Measurements from ENCODE around the gene SYNJ2.

Gene SYNJ2

GRCh38 chr6:157978021-157978783 is 3.5 kb upstream of the SYNJ2 start:
- DNase-seq (ENCODE audit: low read depth in 2 of 2), result no peak

- no peak for DNase-seq (ENCODE audit: low read depth in 2 of 2)
Measured at GRCh38 chr6:157980288-157981131, 1.2 kb upstream of the SYNJ2 start.

- DNase-seq (ENCODE audit: low read depth in 2 of 2), result no peak
Measured at GRCh38 chr6:157981132-157981394, 600 bp upstream of the SYNJ2 start.

DNA sequence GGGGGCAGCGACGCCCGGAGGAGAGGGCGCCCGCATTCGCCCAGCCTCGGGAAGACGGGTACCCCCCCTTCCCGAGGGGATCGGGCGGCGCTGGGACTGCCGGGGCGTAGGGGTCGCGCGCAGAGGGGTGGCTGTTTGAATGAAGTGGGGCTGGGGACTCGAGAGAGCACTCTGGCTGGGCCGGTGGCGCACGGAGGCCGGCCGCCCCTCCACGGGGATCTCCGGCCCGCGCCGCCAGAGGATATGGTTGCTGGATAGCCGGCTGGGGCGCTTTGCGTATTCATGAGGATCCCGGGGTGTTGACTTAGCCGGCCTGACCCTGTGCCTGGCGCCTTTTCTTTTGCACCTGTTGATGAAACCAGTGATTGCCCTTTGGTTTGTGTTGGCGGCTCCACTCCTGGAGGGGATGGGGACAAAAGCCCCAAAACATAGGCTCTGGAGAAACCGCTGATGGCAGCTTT is 469 bp downstream of the SYNJ2 start:
- no peak for DNase-seq (ENCODE audit: low read depth in 2 of 2)

GRCh38 chr6:157982563-157983405 is 1.1 kb downstream of the SYNJ2 start:
- no peak for DNase-seq (ENCODE audit: low read depth in 2 of 2)

GRCh38 chr6:157983406-157984119 is 1.9 kb downstream of the SYNJ2 start:
- no peak for DNase-seq (ENCODE audit: low read depth in 2 of 2)

- DNase-seq (ENCODE audit: low read depth in 2 of 2), result no peak
Measured at GRCh38 chr6:157984128-157984527, 2.5 kb downstream of the SYNJ2 start.

- no peak for DNase-seq (ENCODE audit: low read depth in 2 of 2)
Measured at GRCh38 chr6:157984686-157985225, 3.1 kb downstream of the SYNJ2 start.

DNA sequence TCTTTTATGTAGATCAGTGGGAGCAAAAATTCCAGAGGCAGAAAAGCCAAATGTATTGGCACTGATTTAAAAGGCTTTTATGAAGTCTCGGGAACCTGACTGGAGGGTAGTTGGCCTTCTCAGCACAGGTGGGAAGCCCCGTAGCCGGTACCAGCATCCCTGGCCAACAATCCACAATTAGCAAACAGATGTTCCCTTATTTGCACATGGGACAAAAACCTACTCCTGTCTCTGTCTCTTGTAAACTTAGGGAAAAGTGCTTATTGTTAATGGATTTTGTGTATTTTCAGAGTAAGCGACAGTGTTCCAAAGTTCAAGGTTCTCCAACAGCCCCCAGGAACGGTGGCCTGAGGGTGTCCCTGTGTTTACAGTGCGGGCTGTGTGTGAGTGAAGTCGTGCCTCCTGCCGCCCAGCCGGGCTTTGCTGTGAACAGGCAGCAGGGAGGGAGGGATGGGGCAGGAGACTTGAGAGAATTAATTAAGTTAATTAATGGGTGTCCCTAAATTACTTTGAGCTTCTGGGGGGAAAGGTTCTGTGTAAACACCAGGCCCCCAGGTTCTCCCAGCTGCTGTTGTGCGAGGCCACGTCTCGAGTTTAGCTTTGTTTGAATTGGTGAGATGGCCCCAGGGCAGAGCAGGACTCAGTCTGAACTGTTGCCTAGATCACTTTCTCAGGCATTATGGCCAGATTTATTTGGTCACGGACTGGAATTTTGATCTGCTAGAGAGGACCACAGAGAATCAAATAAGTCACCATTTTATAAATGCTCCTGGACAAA is 3.9 kb downstream of the SYNJ2 start:
- DNase-seq (ENCODE audit: low read depth in 2 of 2), result no peak

- no peak for DNase-seq (ENCODE audit: low read depth in 2 of 2)
Measured at GRCh38 chr6:157987788-157988699, 6.4 kb downstream of the SYNJ2 start.

DNA sequence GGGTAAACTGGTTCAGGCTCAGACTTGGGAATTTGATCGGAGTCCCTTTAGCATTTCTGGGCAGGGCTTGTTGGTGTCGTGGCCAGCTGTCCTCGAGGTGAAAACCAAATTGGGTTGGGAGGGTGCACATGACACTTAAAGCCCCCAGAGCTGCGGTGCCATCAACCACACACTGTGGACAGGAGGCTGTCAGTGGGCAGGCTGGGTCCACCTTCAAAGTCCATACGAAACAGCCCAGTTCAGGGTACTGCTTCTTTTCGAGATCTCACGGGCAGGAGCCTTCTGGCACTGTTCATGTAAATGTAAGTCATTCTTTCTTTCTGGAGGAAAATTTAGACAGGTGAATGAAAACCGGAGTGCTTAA is 7.0 kb downstream of the SYNJ2 start:
- DNase-seq (ENCODE audit: low read depth in 2 of 2), result no peak

DNA sequence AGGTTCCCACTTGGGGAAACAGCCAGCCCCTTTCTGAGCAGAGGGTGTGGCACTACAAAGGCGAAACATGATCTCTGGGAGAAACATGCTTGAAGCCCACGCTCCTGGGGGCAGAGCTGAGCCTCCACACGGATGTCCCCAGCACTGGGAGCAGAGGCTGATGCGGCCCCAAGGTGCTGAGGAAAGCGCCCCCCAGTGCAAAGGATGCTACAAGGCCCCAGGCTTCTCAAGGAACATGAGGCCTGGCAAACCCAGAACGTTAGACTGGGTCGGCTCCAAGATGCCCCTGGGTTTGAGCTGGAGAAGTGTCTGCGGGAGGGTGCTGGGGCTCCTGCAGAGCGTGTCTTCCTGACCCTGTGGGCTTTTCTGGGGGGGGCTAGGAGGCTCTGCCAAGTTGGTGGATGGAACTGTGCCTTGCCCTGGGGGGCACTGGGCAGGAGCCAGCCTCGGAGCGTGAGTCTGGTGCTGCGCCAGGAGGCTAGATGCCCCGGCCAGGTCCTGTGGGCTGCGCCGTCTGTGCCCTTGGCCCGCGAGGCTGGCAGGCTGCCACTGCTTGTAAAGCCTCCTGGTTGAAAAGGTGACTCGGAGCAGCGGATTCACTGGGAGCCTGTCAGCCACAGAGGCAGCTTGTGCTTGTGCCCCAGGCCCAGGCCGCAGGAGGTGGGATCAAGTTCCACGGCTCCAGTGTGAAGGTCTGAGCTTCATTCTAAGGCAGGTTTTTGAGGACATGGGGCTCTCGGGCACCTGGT is 8.1 kb downstream of the SYNJ2 start:
- DNase-seq (ENCODE audit: low read depth in 2 of 2), result no peak

GRCh38 chr6:157990321-157991066 is 8.8 kb downstream of the SYNJ2 start:
- no peak for DNase-seq (ENCODE audit: low read depth in 2 of 2)

GRCh38 chr6:157991067-157991432 is 9.4 kb downstream of the SYNJ2 start:
- DNase-seq (ENCODE audit: low read depth in 2 of 2), result no peak

- no peak for DNase-seq (ENCODE audit: low read depth in 2 of 2)
Measured at GRCh38 chr6:157993076-157993475, 11.4 kb downstream of the SYNJ2 start.

DNA sequence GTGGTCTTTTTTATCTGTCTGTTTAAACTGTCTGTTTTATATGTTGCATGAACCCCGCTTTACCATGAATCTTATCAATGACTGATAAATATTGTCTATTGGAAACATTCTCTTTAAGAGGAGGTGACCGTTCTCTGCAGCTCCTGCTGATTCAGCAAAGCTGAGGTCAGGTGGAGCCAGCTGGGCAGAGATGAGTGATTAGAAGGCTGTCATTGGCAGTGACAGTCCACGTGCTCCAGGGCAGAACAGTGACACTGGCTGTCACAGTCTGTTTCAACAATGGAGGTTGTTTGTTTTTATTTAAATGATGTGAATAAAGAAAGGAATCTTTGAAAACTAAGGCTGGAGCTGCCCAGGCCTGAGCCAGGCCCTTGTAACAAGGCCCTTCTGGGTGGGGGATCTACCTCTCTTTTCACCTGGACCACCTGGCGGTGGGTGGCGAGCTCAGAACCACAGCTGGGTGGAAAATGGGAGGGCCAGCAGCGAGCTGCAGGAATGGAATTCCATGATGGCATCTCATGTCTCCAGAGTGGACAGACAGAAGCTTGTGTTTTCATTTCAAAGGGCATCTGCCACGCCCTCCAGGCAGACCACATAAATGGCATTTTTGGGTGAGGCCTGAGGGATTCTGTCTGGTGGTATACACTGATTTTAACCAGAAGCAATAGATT is 12.6 kb downstream of the SYNJ2 start:
- DNase-seq (ENCODE audit: low read depth in 2 of 2), result no peak

DNA sequence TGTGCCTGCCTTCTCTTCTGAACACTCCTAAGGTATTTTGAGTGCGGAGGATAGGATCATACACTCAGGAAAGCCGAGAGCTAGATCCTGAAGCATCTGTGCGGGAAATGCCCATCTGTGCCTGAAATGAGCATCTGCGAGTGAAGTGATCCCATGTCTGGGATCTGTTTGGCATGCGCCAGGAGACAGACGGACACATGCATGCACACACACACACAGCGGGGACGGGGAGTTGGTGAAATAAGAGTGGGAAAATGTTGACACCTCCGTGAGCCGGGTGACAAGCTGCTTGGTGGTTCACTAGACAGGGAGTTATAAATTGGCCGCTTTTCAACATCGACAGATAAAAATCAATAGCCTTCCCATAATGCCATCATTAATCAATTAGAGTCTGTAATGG is 13.8 kb downstream of the SYNJ2 start:
- DNase-seq (ENCODE audit: low read depth in 2 of 2), result no peak

Data from stimulated activated CD4-positive, alpha-beta T cell treated with anti-CD3 and anti-CD28 coated beads, Interleukin-4, amount 100 ng/mL, for 48 hours (primary cell).